K562 (cell line): ENCODE data around the gene NUDT22. TPM values are rescaled to one million over a fixed set of nuclear protein-coding genes. Genes with fewer than 3 reads are reported as not detected.
A peak's percentile ranks its signal among the peaks of the same experiment; 100 is the strongest.

Source experiments
- CEBPG ChIP-seq, 3 experiments: fragments of 200-800 bp in 1 of 3; sonication (Bioruptor generic) in 1 of 3; sonication (generic) in 1 of 3; formaldehyde crosslinking in 1 of 3; IDR thresholded peaks in 2 of 3; conservative IDR thresholded peaks in 1 of 3; 2 replicates each; pipeline versions ENCODE4 v1.6.1 to v1.8.0; 2016 to 2022; ENCODE audit warnings: missing compliant biosample characterization in 2 of 3, missing genetic modification characterization in 2 of 3, mild to moderate bottlenecking in 1 of 3, missing genetic modification reagents in 1 of 3
- HNRNPL ChIP-seq: fragments of 200-400 bp; formaldehyde crosslinking; IDR thresholded peaks from 2 replicates; pipeline ENCODE4 v1.6.1; 2017; ENCODE audit warnings: low read depth, mild to moderate bottlenecking, low read length
- JUND ChIP-seq, 2 experiments: IDR thresholded peaks; 2 replicates in 1 of 2; 3 replicates in 1 of 2; pipeline ENCODE4 v1.6.1; 2011; ENCODE audit warnings: borderline replicate concordance in 2 of 2, low read depth in 2 of 2, low read length in 2 of 2, improper control_type of control experiment in 1 of 2, missing biosample characterization in 1 of 2, missing genetic modification characterization in 1 of 2, missing genetic modification reagents in 1 of 2
- KAT8 ChIP-seq: fragments of 450-650 bp; IDR thresholded peaks from 2 replicates; pipeline ENCODE4 v1.6.1; 2016; ENCODE audit warnings: low read depth, mild to moderate bottlenecking
- MEIS2 ChIP-seq: fragments of 450-650 bp; IDR thresholded peaks from 2 replicates; pipeline ENCODE4 v1.6.1; 2014; ENCODE audit warnings: mild to moderate bottlenecking; ENCODE audit not compliant: partially characterized antibody
- RFX7 ChIP-seq: fragments of 250-450 bp; sonication (Bioruptor Pico); IDR thresholded peaks from 2 replicates; pipeline ENCODE4 v1.5.1; 2021; ENCODE audit warnings: mild to moderate bottlenecking
- SRSF7 ChIP-seq: fragments of 200-400 bp; formaldehyde crosslinking; optimal IDR thresholded peaks from 2 replicates; pipeline ENCODE3; 2017; ENCODE audit warnings: mild to moderate bottlenecking, low read depth, low read length
- TOE1 ChIP-seq, 2 experiments: fragments of 450-650 bp in 1 of 2; sonication (generic) in 1 of 2; formaldehyde crosslinking in 1 of 2; IDR thresholded peaks; 2 replicates each; pipeline versions ENCODE4 v1.7.1 to v1.8.0; 2016 to 2022; ENCODE audit warnings: borderline replicate concordance in 2 of 2, mild to moderate bottlenecking in 2 of 2, antibody characterized with exemption in 1 of 2, inconsistent platforms in 1 of 2, low read depth in 1 of 2, missing genetic modification reagents in 1 of 2, moderate library complexity in 1 of 2
- polyA plus RNA-seq, 8 experiments: library from polyadenylated mRNA; depleted of rRNA in 4 of 8; stranded (reverse) in 5 of 8; unstranded in 3 of 8; fragments of >200 nt; fragmentation: Nextera tagmentation in 2 of 8; fragmentation: Illumina TruSeq in 1 of 8; extraction: Ambion mirVana in 2 of 8; extraction: Trizol in 1 of 8; gene quantifications; 2 replicates each; pipeline versions ENCODE4 v1.2.1 to v1.2.3, GENCODE V29; 2011 to 2014; ENCODE audit warnings: inconsistent platforms in 1 of 8, missing spikeins in 1 of 8
- total RNA-seq, 7 experiments: library from RNA; depleted of rRNA in 6 of 7; stranded (reverse); fragments of >200 nt in 6 of 7; fragmentation: Illumina TruSeq in 2 of 7; extraction: Trizol in 2 of 7; gene quantifications; 2 replicates each; pipeline versions ENCODE4 v1.2.1 to v1.2.3, GENCODE V29; 2011 to 2021; ENCODE audit warnings: low replicate concordance in 1 of 7
- TF ChIP-seq, protein P1 (sequence below): fragments of 250-450 bp; sonication (Bioruptor Pico); IDR thresholded peaks from 2 replicates; pipeline ENCODE4 v1.5.0; 2021; ENCODE audit warnings: mild to moderate bottlenecking, borderline replicate concordance

NUDT22 gene
- total and polyA plus RNA-seq, 9 of the 15 experiments (the other 6 are each of a cell fraction or from before 2014, with no cell fraction given), result 6.3 to 92.6 (median 37.4) TPM

GRCh38 chr11:64206457-64207255 is 19.4 kb upstream of the NUDT22 start, which contains the start of gene FERMT3 (continued):
- no peak for TF ChIP-seq SRSF7
- TF ChIP-seq KAT8, result no peak
- no peak; the same call in 1 of the 2 replicates for TF ChIP-seq TOE1 (IDR thresholded peaks at IDR 0.05; ENCODE audit: borderline replicate concordance)
- peak; percentile 72; the same call in 1 of the 2 replicates for TF ChIP-seq TOE1 (CRISPR knock-in tag; IDR thresholded peaks at IDR 0.05; ENCODE audit: borderline replicate concordance, low read depth)
- TF ChIP-seq MEIS2, result no peak
- TF ChIP-seq RFX7, result no peak
- peak; percentile 6; the same call in 1 of the 2 replicates for TF ChIP-seq JUND (IDR thresholded peaks at IDR 0.05; ENCODE audit: borderline replicate concordance, low read depth, low read length)
- no peak for TF ChIP-seq JUND (tag; IDR thresholded peaks at IDR 0.05; ENCODE audit: borderline replicate concordance, low read depth, low read length)
- TF ChIP-seq, protein P1, sequence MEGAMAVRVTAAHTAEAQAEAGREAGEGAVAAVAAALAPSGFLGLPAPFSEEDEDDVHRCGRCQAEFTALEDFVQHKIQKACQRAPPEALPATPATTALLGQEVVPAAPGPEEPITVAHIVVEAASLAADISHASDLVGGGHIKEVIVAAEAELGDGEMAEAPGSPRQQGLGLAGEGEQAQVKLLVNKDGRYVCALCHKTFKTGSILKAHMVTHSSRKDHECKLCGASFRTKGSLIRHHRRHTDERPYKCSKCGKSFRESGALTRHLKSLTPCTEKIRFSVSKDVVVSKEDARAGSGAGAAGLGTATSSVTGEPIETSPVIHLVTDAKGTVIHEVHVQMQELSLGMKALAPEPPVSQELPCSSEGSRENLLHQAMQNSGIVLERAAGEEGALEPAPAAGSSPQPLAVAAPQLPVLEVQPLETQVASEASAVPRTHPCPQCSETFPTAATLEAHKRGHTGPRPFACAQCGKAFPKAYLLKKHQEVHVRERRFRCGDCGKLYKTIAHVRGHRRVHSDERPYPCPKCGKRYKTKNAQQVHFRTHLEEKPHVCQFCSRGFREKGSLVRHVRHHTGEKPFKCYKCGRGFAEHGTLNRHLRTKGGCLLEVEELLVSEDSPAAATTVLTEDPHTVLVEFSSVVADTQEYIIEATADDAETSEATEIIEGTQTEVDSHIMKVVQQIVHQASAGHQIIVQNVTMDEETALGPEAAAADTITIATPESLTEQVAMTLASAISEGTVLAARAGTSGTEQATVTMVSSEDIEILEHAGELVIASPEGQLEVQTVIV, result no peak
- 0 out of 2 replicates have a peak, but pooled peaks have one; percentile 37 for TF ChIP-seq HNRNPL
- TF ChIP-seq CEBPG (CRISPR knock-in tag; IDR thresholded peaks at IDR 0.05), result peak; percentile 10; the same call in 1 of the 2 replicates
- no peak for TF ChIP-seq CEBPG (tag; conservative IDR thresholded peaks at IDR 0.05 in 1 of 2, IDR thresholded peaks at IDR 0.05 in 1 of 2)
